Measurements from ENCODE around the gene TBL2. TPM values are rescaled to one million over a fixed set of nuclear protein-coding genes. Genes with fewer than 3 reads are reported as not detected.

Gene TBL2
- total and polyA plus RNA-seq, 10 of the 15 experiments (the other 5 are each of a cell fraction or from before 2014, with no cell fraction given) = 1.1 to 49.7 (median 26.7) TPM

- no peak for DNase-seq (ENCODE audit: low read depth, low spot score)
- H2AFZ ChIP-seq (ENCODE audit: control insufficient read depth, low read depth, low read length) = no peak overlapping the region
- no peaks in the 10 kb centered on the region for H3K9me3 ChIP-seq (replicated peaks; ENCODE audit: control insufficient read depth, insufficient read depth, low read length)
- no peak for FAIRE-seq
- CTCF ChIA-PET = interaction anchor here (0.9 to 1.9 kb wide), 2 partner anchors 9 to 11 kb away, joined by 3 to 9 read pairs; no protein-coding TSS in a partner anchor
- POLR2A ChIA-PET = no interaction called here
- ATAC-seq = no peak
- no peak overlapping the region for H3K27ac ChIP-seq (ENCODE audit: control insufficient read depth, insufficient read depth)
- 10% methylated on average over 5 of the region's 5 CpGs for WGBS (ENCODE audit: insufficient coverage, insufficient replicate concordance, low lambda C conversion rate, missing lambda C conversion rate)
- no peaks in the 10 kb centered on the region for H3K4me1 ChIP-seq (ENCODE audit: control insufficient read depth, insufficient read depth, low read length)
- BruUV-seq (replicated peaks) = no TSS peak
- in situ Hi-C loops (cut with MboI) (no loop called here), intact Hi-C loops (cut with micrococcal nuclease; ENCODE audit: unreplicated experiment) (no loop called here)
- H3K9ac ChIP-seq (ENCODE audit: control insufficient read depth, insufficient read depth, low read length) = no peak overlapping the region
- H3K79me2 ChIP-seq (ENCODE audit: control insufficient read depth, insufficient read depth, low read length) = no peaks in the 10 kb centered on the region
- TF ChIP-seq JUNB (IDR thresholded peaks at IDR 0.05) = no peak
- TF ChIP-seq BHLHE40 (IDR thresholded peaks at IDR 0.05; ENCODE audit: borderline replicate concordance in 1 of 2, low read depth in 2 of 2, low read length in 1 of 2) = no peak
- SMC1A ChIA-PET (ENCODE audit: uncharacterized antibody, unreplicated experiment) = interaction anchor here (0.6 kb wide), 1 partner anchor 9 kb away, joined by 3 read pairs; no protein-coding TSS in a partner anchor
- H3K27me3 ChIP-seq (replicated peaks in 1 of 2; ENCODE audit: control insufficient read depth in 2 of 2, insufficient read depth in 2 of 2, low read length in 1 of 2) = no peaks in the 10 kb centered on the region
- no peak overlapping the region for H3K4me2 ChIP-seq (ENCODE audit: control insufficient read depth, insufficient read depth)
- H3K36me3 ChIP-seq (ENCODE audit: control insufficient read depth in 2 of 2, insufficient read depth in 2 of 2, low read length in 1 of 2) = no peaks in the 10 kb centered on the region
- no peak overlapping the region for H3K4me3 ChIP-seq
- RAD21 ChIA-PET (ENCODE audit: unreplicated experiment) = no interaction called here
- H4K20me1 ChIP-seq (ENCODE audit: control insufficient read depth, insufficient read depth) = no peaks in the 10 kb centered on the region
These were observed 19.8 kb upstream of the TBL2 start for GRCh38 chr7:73597978-73598782.

GRCh38 chr7:73596191-73597065 lies 18.0 kb upstream of the TBL2 start:
- Histone ChIP-seq H3K9me3 (replicated peaks; ENCODE audit: control insufficient read depth, insufficient read depth, low read length) (no peaks in the 10 kb centered on the region), H2AFZ (ENCODE audit: control insufficient read depth, low read depth, low read length) (no peak overlapping the region), H3K79me2 (ENCODE audit: control insufficient read depth, insufficient read depth, low read length) (no peaks in the 10 kb centered on the region), H3K27ac (ENCODE audit: control insufficient read depth, insufficient read depth) (no peak overlapping the region), H3K27me3 (replicated peaks in 1 of 2; ENCODE audit: control insufficient read depth in 2 of 2, insufficient read depth in 2 of 2, low read length in 1 of 2) (no peaks in the 10 kb centered on the region), H3K36me3 (ENCODE audit: control insufficient read depth in 2 of 2, insufficient read depth in 2 of 2, low read length in 1 of 2) (no peaks in the 10 kb centered on the region), H3K4me1 (ENCODE audit: control insufficient read depth, insufficient read depth, low read length) (no peaks in the 10 kb centered on the region), H3K4me2 (ENCODE audit: control insufficient read depth, insufficient read depth) (no peak overlapping the region), H4K20me1 (ENCODE audit: control insufficient read depth, insufficient read depth) (no peaks in the 10 kb centered on the region), H3K9ac (ENCODE audit: control insufficient read depth, insufficient read depth, low read length) (no peak overlapping the region), H3K4me3 (no peak overlapping the region)
- intact Hi-C loops (cut with micrococcal nuclease; ENCODE audit: unreplicated experiment) (no loop called here), in situ Hi-C loops (cut with MboI) (no loop called here)
- ChIA-PET POLR2A (no interaction called here), SMC1A (ENCODE audit: uncharacterized antibody, unreplicated experiment) (no interaction called here), RAD21 (ENCODE audit: unreplicated experiment) (no interaction called here), CTCF (no interaction called here)
- FAIRE-seq = no peak
- BruUV-seq (replicated peaks) = no TSS peak
- no peak for DNase-seq (ENCODE audit: low read depth, low spot score)
- no peak for ATAC-seq
- 46% methylated on average over 35 of the region's 37 CpGs for WGBS (ENCODE audit: insufficient coverage, insufficient replicate concordance, low lambda C conversion rate, missing lambda C conversion rate)
- TF ChIP-seq NRF1 (conservative IDR thresholded peaks at IDR 0.05; ENCODE audit: low read depth, low read length) (no peak), REST (IDR thresholded peaks at IDR 0.05; ENCODE audit: low read depth, low read length) (no peak), IKZF1 (conservative IDR thresholded peaks at IDR 0.05) (no peak), BMI1 (IDR thresholded peaks at IDR 0.05; ENCODE audit: borderline replicate concordance) (no peak), CBX5 (IDR thresholded peaks at IDR 0.05; ENCODE audit: low read depth) (no peak), ZNF384 (IDR thresholded peaks at IDR 0.05; ENCODE audit: borderline replicate concordance, low read depth, low read length) (no peak), HDGF (IDR thresholded peaks at IDR 0.05) (no peak), CREB1 (IDR thresholded peaks at IDR 0.05; ENCODE audit: low read depth) (no peak)
- TF ChIP-seq, protein P1, sequence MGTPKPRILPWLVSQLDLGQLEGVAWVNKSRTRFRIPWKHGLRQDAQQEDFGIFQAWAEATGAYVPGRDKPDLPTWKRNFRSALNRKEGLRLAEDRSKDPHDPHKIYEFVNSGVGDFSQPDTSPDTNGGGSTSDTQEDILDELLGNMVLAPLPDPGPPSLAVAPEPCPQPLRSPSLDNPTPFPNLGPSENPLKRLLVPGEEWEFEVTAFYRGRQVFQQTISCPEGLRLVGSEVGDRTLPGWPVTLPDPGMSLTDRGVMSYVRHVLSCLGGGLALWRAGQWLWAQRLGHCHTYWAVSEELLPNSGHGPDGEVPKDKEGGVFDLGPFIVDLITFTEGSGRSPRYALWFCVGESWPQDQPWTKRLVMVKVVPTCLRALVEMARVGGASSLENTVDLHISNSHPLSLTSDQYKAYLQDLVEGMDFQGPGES (IDR thresholded peaks at IDR 0.05) = no peak

Measured in GM12878 (cell line).